ENCODE results near the gene ARIH1. TPM values are rescaled to one million over a fixed set of nuclear protein-coding genes. Genes with fewer than 3 reads are reported as not detected.

The ARIH1 gene
- total and polyA plus RNA-seq, 8 donors = 16.1 to 380 (median 29.5) TPM

GRCh38 chr15:72538931-72539330 lies 64.8 kb downstream of the ARIH1 start:
- H3K27me3 ChIP-seq = no peaks in the 10 kb centered on the region
- no peak overlapping the region for H3K27ac ChIP-seq
- H3K9me3 ChIP-seq = peaks cover 0 to 11% (median 8%) of the 10 kb centered on the region in 4 donors
- intact Hi-C loops (cut with DNase I; ENCODE audit: low total_unique reads) = no loop called here
- H3K4me3 ChIP-seq = no peak overlapping the region
- peaks cover 0 to 31% (median 9%) of the 10 kb centered on the region in 4 donors for H3K4me1 ChIP-seq
- no peak for TF ChIP-seq POLR2A (IDR thresholded peaks at IDR 0.05)
- no peak for TF ChIP-seq EP300 (IDR thresholded peaks at IDR 0.05)
- TF ChIP-seq CTCF (IDR thresholded peaks at IDR 0.05) = no peak
- no peak for TF ChIP-seq POLR2AphosphoS5 (IDR thresholded peaks at IDR 0.05)
- peaks cover 0 to 4% (median 2%) of the 10 kb centered on the region in 4 donors for H3K36me3 ChIP-seq
- no peak for DNase-seq

GRCh38 chr15:72540606-72541237 lies 66.6 kb downstream of the ARIH1 start:
- Histone ChIP-seq H3K27me3 (no peaks in the 10 kb centered on the region), H3K4me3 (no peak overlapping the region), H3K36me3 (peaks cover 0 to 17% (median 9%) of the 10 kb centered on the region in 4 donors), H3K9me3 (peaks cover 0 to 11% (median 8%) of the 10 kb centered on the region in 4 donors), H3K4me1 (peaks cover 0 to 33% (median 4%) of the 10 kb centered on the region in 4 donors), H3K27ac (no peak overlapping the region)
- intact Hi-C loops (cut with DNase I; ENCODE audit: low total_unique reads) = no loop called here
- TF ChIP-seq CTCF (IDR thresholded peaks at IDR 0.05) (no peak), POLR2A (IDR thresholded peaks at IDR 0.05) (no peak), EP300 (IDR thresholded peaks at IDR 0.05) (no peak), POLR2AphosphoS5 (IDR thresholded peaks at IDR 0.05) (no peak)
- DNase-seq = no peak
- 96 to 99% (median 98%) methylated on average over 11 of the region's 11 CpGs for WGBS, 5 donors

GRCh38 chr15:72541674-72542073 lies 67.5 kb downstream of the ARIH1 start:
- Histone ChIP-seq H3K27ac (no peak overlapping the region), H3K36me3 (peaks cover 0 to 26% (median 19%) of the 10 kb centered on the region in 4 donors), H3K4me3 (no peak overlapping the region), H3K9me3 (peaks cover 0 to 11% (median 8%) of the 10 kb centered on the region in 4 donors), H3K4me1 (peaks cover 0 to 23% (median 0%) of the 10 kb centered on the region in 4 donors), H3K27me3 (no peaks in the 10 kb centered on the region)
- no peak for DNase-seq
- intact Hi-C loops (cut with DNase I; ENCODE audit: low total_unique reads) = no loop called here
- TF ChIP-seq EP300 (IDR thresholded peaks at IDR 0.05) (no peak), POLR2AphosphoS5 (IDR thresholded peaks at IDR 0.05) (no peak), CTCF (IDR thresholded peaks at IDR 0.05) (no peak), POLR2A (IDR thresholded peaks at IDR 0.05) (no peak)

GRCh38 chr15:72545156-72545555 lies 71.0 kb downstream of the ARIH1 start:
- WGBS, 5 donors = 83 to 96% (median 92%) methylated on average over 1 of the region's 1 CpG
- DNase-seq = no peak
- H3K4me3 ChIP-seq = no peak overlapping the region
- no peaks in the 10 kb centered on the region for H3K27me3 ChIP-seq
- peaks cover 0 to 7% (median 0%) of the 10 kb centered on the region in 4 donors for H3K4me1 ChIP-seq
- H3K36me3 ChIP-seq = peaks cover 0 to 42% (median 33%) of the 10 kb centered on the region in 4 donors
- H3K9me3 ChIP-seq = peaks cover 0 to 11% (median 8%) of the 10 kb centered on the region in 4 donors
- TF ChIP-seq CTCF (IDR thresholded peaks at IDR 0.05) = no peak
- TF ChIP-seq POLR2AphosphoS5 (IDR thresholded peaks at IDR 0.05) = no peak
- TF ChIP-seq EP300 (IDR thresholded peaks at IDR 0.05) = no peak
- TF ChIP-seq POLR2A (IDR thresholded peaks at IDR 0.05) = no peak
- intact Hi-C loops (cut with DNase I; ENCODE audit: low total_unique reads) = no loop called here
- H3K27ac ChIP-seq = no peak overlapping the region
